ENCODE measurements around the gene TGFB2. TPM values are rescaled to one million over a fixed set of nuclear protein-coding genes. Genes with fewer than 3 reads are reported as not detected.
A peak's percentile ranks its signal among the peaks of the same experiment; 100 is the strongest.

TGFB2 gene
- polyA plus RNA-seq, 1 donor (not counting 4 experiments of a cell fraction or from before 2014, with no cell fraction given): 21.5 TPM

GRCh38 chr1:218390618-218391017 is 45.5 kb downstream of the TGFB2 start:
- no peaks in the 10 kb centered on the region for H3K9me3 ChIP-seq (ENCODE audit: control insufficient read depth, low read depth, low read length)
- no peak overlapping the region for H3K4me3 ChIP-seq (ENCODE audit: control insufficient read depth in 2 of 3, extremely low read depth in 1 of 3, insufficient read depth in 2 of 3, low read depth in 1 of 3, low read length in 3 of 3)
- H3K27me3 ChIP-seq (ENCODE audit: control insufficient read depth, extremely low read depth, insufficient read depth, low read length): no peaks in the 10 kb centered on the region
- no peak for TF ChIP-seq CTCF (optimal IDR thresholded peaks at IDR 0.05 in 1 of 3, IDR thresholded peaks at IDR 0.05 in 1 of 3, conservative IDR thresholded peaks at IDR 0.05 in 1 of 3; ENCODE audit: extremely low read depth in 1 of 3, insufficient read depth in 2 of 3, low read length in 3 of 3)
- no peak for TF ChIP-seq EZH2 (IDR thresholded peaks at IDR 0.05; ENCODE audit: low read length)
- FAIRE-seq (peak; percentile 86), DNase-seq (ENCODE audit: low read depth, low spot score) (no peak)
- H4K20me1 ChIP-seq (ENCODE audit: control insufficient read depth, extremely low read depth, insufficient read depth, low read length): no peaks in the 10 kb centered on the region
- H3K36me3 ChIP-seq (ENCODE audit: control insufficient read depth in 2 of 2, extremely low read depth in 1 of 2, insufficient read depth in 2 of 2, low read length in 2 of 2): peaks cover 0 to 2% of the 10 kb centered on the region in 2 experiments
- no peaks in the 10 kb centered on the region for H3K9me1 ChIP-seq (ENCODE audit: control insufficient read depth, extremely low read depth, insufficient read depth, low read length)
- H3K4me1 ChIP-seq (ENCODE audit: control insufficient read depth, extremely low read depth, insufficient read depth, low read length): peaks cover 8% of the 10 kb centered on the region
- no peak overlapping the region for H3K9ac ChIP-seq (ENCODE audit: control insufficient read depth, extremely low read depth, insufficient read depth, low read length)
- H3K79me2 ChIP-seq (ENCODE audit: control insufficient read depth, insufficient read depth, low read length): peaks cover 42% of the 10 kb centered on the region
- peak overlapping the region; percentile 61 for H3K4me2 ChIP-seq (ENCODE audit: control insufficient read depth, extremely low read depth, insufficient read depth, low read depth, low read length)
- H3K27ac ChIP-seq (ENCODE audit: control insufficient read depth, insufficient read depth, low read length): no peak overlapping the region
- dilution Hi-C loops (cut with MboI; ENCODE audit: extremely low pct_ligation_motif_present, low sequenced_read_pairs): no loop called here
- peak overlapping the region; percentile 17 for H2AFZ ChIP-seq (ENCODE audit: control insufficient read depth, low read length)

GRCh38 chr1:218392780-218393179 is 47.6 kb downstream of the TGFB2 start:
- DNase-seq (ENCODE audit: low read depth, low spot score) (no peak), FAIRE-seq (no peak)
- Histone ChIP-seq H3K4me1 (ENCODE audit: control insufficient read depth, extremely low read depth, insufficient read depth, low read length) (peaks cover 12% of the 10 kb centered on the region), H3K4me3 (ENCODE audit: control insufficient read depth in 2 of 3, extremely low read depth in 1 of 3, insufficient read depth in 2 of 3, low read depth in 1 of 3, low read length in 3 of 3) (no peak overlapping the region), H3K9me1 (ENCODE audit: control insufficient read depth, extremely low read depth, insufficient read depth, low read length) (no peaks in the 10 kb centered on the region), H3K4me2 (ENCODE audit: control insufficient read depth, extremely low read depth, insufficient read depth, low read depth, low read length) (no peak overlapping the region), H3K9me3 (ENCODE audit: control insufficient read depth, low read depth, low read length) (no peaks in the 10 kb centered on the region), H3K27ac (ENCODE audit: control insufficient read depth, insufficient read depth, low read length) (no peak overlapping the region), H3K79me2 (ENCODE audit: control insufficient read depth, insufficient read depth, low read length) (peaks cover 30% of the 10 kb centered on the region), H3K27me3 (ENCODE audit: control insufficient read depth, extremely low read depth, insufficient read depth, low read length) (no peaks in the 10 kb centered on the region), H3K9ac (ENCODE audit: control insufficient read depth, extremely low read depth, insufficient read depth, low read length) (no peak overlapping the region), H4K20me1 (ENCODE audit: control insufficient read depth, extremely low read depth, insufficient read depth, low read length) (no peaks in the 10 kb centered on the region), H2AFZ (ENCODE audit: control insufficient read depth, low read length) (no peak overlapping the region), H3K36me3 (ENCODE audit: control insufficient read depth in 2 of 2, extremely low read depth in 1 of 2, insufficient read depth in 2 of 2, low read length in 2 of 2) (peaks cover 0 to 2% of the 10 kb centered on the region in 2 experiments)
- dilution Hi-C loops (cut with MboI; ENCODE audit: extremely low pct_ligation_motif_present, low sequenced_read_pairs): no loop called here
- TF ChIP-seq EZH2 (IDR thresholded peaks at IDR 0.05; ENCODE audit: low read length) (no peak), CTCF (optimal IDR thresholded peaks at IDR 0.05 in 1 of 3, IDR thresholded peaks at IDR 0.05 in 1 of 3, conservative IDR thresholded peaks at IDR 0.05 in 1 of 3; ENCODE audit: extremely low read depth in 1 of 3, insufficient read depth in 2 of 3, low read length in 3 of 3) (no peak)

Data from keratinocyte (primary cell).